ENCODE data around the gene C2orf42. TPM values are rescaled to one million over a fixed set of nuclear protein-coding genes. Genes with fewer than 3 reads are reported as not detected.
"Not testable (repeated sequence)": the region's sequence is repeated elsewhere in the genome, so short reads cannot be mapped to it uniquely, and the experiment has no call there.

Gene C2orf42
- total RNA-seq, 2 donors from 2014 or later = 28.0 to 29.3 TPM

GRCh38 chr2:70121627-70122372 is 69.0 kb downstream of the C2orf42 start:
- H3K4me3 Mint-ChIP-seq = peak overlapping the region; percentile 18 to 27
- peaks cover 0 to 7% of the 10 kb centered on the region in 2 donors for H3K36me3 Mint-ChIP-seq (ENCODE audit: insufficient read depth in 2 of 2)
- no peak for DNase-seq
- H3K27me3 Mint-ChIP-seq (ENCODE audit: low read depth) = no peaks in the 10 kb centered on the region
- ATAC-seq (replicated peaks in 1 of 2) = no peak
- H3K4me1 Mint-ChIP-seq (ENCODE audit: low read depth) = peaks cover 74% of the 10 kb centered on the region
- peak overlapping the region; percentile 76 for H3K27ac Mint-ChIP-seq
- H3K9me3 Mint-ChIP-seq = no peaks in the 10 kb centered on the region

DNA sequence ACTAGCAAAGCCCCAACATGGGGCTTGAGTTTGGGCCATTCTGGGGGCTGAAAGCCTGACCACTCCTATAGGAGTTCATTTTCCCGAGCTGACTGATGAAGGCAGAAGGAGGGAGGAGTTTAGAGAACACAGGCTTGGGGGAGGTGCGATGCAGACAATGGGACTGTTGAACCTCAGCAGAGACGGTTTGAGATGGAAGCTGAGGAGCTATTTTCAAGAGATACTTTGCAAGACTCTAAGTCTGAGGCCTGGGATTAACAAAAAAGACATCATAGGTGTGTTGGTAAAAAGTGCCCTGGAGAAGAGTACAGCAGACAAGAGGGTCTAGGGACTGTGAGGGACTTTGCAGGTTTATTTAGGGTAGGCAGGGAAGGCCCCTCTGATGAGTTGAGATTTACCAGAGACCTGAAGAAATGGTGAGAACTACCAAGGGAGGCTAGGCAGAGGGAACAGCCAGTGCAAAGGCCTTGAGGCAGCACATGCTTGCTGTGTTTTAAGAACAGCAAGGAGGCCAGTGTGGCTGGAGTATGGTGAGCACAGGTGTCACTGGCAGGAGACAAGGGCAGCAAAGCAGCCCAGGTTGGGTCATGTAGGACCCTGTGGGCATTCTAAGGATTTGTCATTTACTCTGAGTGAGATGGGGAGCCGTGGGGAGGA is 71.9 kb downstream of the C2orf42 start:
- no peaks in the 10 kb centered on the region for H3K27me3 Mint-ChIP-seq (ENCODE audit: low read depth)
- peaks cover 55% of the 10 kb centered on the region for H3K4me1 Mint-ChIP-seq (ENCODE audit: low read depth)
- H3K9me3 Mint-ChIP-seq = no peaks in the 10 kb centered on the region
- H3K4me3 Mint-ChIP-seq = peak overlapping the region; percentile 5 to 16
- no peak for DNase-seq
- ATAC-seq (replicated peaks in 1 of 2) = no peak
- H3K27ac Mint-ChIP-seq = no peak overlapping the region
- peaks cover 0 to 2% of the 10 kb centered on the region in 2 donors for H3K36me3 Mint-ChIP-seq (ENCODE audit: insufficient read depth in 2 of 2)

DNA sequence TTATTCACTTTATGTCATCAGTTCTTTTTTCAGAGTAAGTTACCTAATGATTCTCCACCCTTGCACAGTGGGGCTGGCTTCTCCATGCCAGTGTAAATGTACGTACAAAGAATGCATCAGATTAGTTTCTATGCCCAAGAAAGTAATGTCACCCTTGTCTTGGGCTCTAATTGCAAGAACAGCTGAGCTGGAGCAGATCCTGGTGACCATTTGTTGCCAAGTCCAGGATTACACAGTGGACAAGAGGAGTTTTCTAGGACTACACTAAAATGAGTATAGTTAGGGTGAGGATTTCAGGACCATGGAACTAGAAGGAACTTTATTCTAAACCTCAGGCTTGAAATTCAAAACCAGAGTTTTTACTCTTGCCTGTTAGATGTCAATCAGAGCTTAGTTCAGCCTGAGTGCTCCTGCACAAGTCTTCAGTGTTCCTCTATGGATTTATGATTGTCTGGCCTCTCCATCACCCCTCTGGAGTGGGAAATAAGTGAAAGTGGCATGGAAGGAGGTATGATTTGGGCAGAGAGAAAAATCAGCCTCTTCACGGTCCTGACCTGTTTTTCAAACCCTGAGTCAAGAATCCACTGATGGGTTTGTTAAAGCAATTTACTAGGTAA is 73.8 kb downstream of the C2orf42 start:
- no peaks in the 10 kb centered on the region for H3K9me3 Mint-ChIP-seq
- ATAC-seq (replicated peaks in 1 of 2) (no peak), DNase-seq (no peak)
- no peak overlapping the region for H3K4me3 Mint-ChIP-seq
- peaks cover 45% of the 10 kb centered on the region for H3K4me1 Mint-ChIP-seq (ENCODE audit: low read depth)
- no peaks in the 10 kb centered on the region for H3K36me3 Mint-ChIP-seq (ENCODE audit: insufficient read depth in 2 of 2)
- no peaks in the 10 kb centered on the region for H3K27me3 Mint-ChIP-seq (ENCODE audit: low read depth)
- H3K27ac Mint-ChIP-seq = no peak overlapping the region

- H3K27ac Mint-ChIP-seq = no peak overlapping the region
- DNase-seq = no peak
- no peaks in the 10 kb centered on the region for H3K36me3 Mint-ChIP-seq (ENCODE audit: insufficient read depth in 2 of 2)
- H3K4me3 Mint-ChIP-seq = peak overlapping the region in 1 of 2 donors; percentile 25
- peak; percentile 46 to 57 for ATAC-seq (replicated peaks in 1 of 2)
- peaks cover 43% of the 10 kb centered on the region for H3K4me1 Mint-ChIP-seq (ENCODE audit: low read depth)
- no peaks in the 10 kb centered on the region for H3K27me3 Mint-ChIP-seq (ENCODE audit: low read depth)
- no peaks in the 10 kb centered on the region for H3K9me3 Mint-ChIP-seq
Measured at GRCh38 chr2:70115646-70116442, 75.0 kb downstream of the C2orf42 start.

GRCh38 chr2:70113359-70114070 is 77.3 kb downstream of the C2orf42 start:
- DNase-seq = no peak
- Mint-ChIP-seq H3K27me3 (ENCODE audit: low read depth) (no peaks in the 10 kb centered on the region), H3K27ac (peak overlapping the region; percentile 21), H3K36me3 (ENCODE audit: insufficient read depth in 2 of 2) (no peaks in the 10 kb centered on the region), H3K4me3 (no peak overlapping the region), H3K9me3 (no peaks in the 10 kb centered on the region), H3K4me1 (ENCODE audit: low read depth) (peaks cover 49% of the 10 kb centered on the region)
- ATAC-seq (replicated peaks in 1 of 2) = no peak

DNA sequence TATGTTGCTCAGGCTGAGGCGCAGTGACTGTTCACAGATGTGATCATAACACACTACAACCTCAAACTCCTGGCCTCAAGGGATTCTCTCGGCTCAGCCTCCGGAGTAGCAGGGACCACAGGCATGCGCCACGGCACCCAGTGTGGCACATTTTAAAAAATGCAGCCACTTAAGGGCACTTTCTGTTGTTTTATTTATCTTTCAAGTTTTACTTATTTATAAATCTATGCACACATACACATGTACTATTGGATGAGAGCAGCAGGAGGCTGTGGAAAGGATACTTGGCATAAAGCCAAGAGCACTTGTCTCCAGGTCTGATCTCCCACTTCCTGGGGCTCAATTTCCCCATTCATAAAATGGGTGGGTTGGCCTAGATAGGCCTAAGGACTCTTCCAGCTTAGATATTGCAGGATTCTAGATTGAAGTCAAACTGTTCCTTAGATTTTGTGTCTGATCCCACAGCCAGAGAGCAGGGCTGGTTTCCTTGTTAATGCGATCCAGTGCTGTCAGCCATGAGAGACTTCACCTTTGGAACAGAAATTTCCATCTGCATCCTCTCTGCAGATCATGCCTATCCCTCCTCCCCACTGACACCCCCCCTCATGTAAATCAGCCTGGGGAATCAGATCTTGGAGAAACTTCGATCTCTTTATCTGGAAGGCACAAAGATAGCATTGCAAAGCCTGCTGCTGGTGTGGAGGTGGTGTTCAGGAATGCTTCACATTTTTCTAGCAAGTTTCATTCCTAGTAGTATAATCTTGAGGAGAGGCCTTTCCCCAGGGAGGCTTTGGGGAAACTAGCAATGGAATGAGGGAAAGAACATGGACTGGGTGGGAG is 78.8 kb downstream of the C2orf42 start:
- Mint-ChIP-seq H3K4me1 (ENCODE audit: low read depth) (peaks cover 60% of the 10 kb centered on the region), H3K27me3 (ENCODE audit: low read depth) (no peaks in the 10 kb centered on the region), H3K9me3 (no peaks in the 10 kb centered on the region), H3K27ac (no peak overlapping the region), H3K4me3 (no peak overlapping the region), H3K36me3 (ENCODE audit: insufficient read depth in 2 of 2) (no peaks in the 10 kb centered on the region)
- no peak for DNase-seq
- ATAC-seq (replicated peaks in 1 of 2) = no peak

- H3K4me3 Mint-ChIP-seq; H3K9me3 Mint-ChIP-seq; H3K27me3 Mint-ChIP-seq (ENCODE audit: low read depth); H3K36me3 Mint-ChIP-seq (ENCODE audit: insufficient read depth in 2 of 2); DNase-seq; H3K27ac Mint-ChIP-seq; ATAC-seq (replicated peaks in 1 of 2): not testable (repeated sequence)
- H3K4me1 Mint-ChIP-seq (ENCODE audit: low read depth) = peaks cover 59% of the 10 kb centered on the region
Measured at GRCh38 chr2:70110397-70110796, 80.4 kb downstream of the C2orf42 start.

DNA sequence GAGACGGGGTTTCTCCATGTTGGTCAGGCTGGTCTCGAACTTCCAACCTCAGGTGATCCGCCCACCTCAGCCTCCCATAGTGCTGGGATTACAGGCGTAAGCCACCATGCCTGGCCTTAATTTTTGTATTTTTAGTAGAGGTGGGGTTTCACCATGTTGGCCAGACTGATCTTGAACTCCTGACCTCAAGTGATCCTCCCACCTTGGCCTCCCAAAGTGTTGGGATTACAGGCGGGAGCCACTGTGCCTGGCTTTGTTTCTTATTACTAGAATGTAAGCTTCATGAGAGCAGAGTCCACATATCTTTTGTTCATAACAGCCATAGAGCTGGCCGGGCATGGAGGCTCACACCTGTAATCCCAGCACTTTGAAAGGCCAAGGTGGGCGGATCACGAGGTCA is 84.7 kb downstream of the C2orf42 start:
- not testable (repeated sequence) for H3K27ac Mint-ChIP-seq; DNase-seq; H3K9me3 Mint-ChIP-seq; H3K4me3 Mint-ChIP-seq; H3K27me3 Mint-ChIP-seq (ENCODE audit: low read depth); ATAC-seq (replicated peaks in 1 of 2); H3K36me3 Mint-ChIP-seq (ENCODE audit: insufficient read depth in 2 of 2)
- peaks cover 68% of the 10 kb centered on the region for H3K4me1 Mint-ChIP-seq (ENCODE audit: low read depth)

DNA sequence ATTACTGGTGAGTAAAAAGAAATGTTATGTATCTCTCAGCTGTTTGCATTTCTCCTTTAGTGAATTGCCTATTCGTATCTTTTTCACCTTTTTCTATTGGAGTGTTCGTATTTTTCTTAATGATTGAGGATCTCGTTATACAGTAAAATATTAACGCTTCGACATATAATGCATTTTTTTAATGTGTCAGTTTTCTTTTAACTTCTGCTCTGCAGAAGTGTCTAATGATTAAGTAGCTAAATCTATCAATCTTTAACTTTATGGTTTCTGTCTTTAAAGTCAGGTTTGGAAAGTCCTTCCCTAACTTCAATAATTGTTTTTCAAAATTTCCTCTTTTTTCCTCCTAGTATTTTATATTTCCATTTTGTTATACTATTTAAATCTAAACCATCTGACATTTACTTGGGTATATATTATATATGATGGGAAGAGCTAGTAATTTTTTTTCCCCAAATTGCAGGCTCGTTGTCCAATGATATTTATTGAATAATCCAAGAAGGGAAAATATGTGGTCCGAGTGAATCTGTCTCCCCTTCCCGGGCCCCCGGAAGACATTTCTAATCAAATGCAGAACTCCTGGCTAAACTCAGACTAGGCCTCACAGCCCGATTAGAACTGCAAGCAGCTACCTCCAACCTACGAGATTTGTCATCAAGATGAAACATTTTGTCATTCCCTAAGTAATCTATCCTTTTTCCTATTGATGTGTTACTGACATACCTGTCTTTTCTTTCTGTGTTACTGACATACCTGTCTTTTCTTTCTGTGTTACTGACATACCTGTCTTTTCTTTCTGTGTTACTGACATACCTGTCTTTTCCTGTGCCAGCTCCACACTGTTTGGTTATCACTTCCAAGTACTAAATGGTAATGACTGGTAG is 86.3 kb downstream of the C2orf42 start:
- H3K27me3 Mint-ChIP-seq (ENCODE audit: low read depth) = no peaks in the 10 kb centered on the region
- peak overlapping the region; percentile 84 to 95 for H3K4me3 Mint-ChIP-seq
- peaks cover 63% of the 10 kb centered on the region for H3K4me1 Mint-ChIP-seq (ENCODE audit: low read depth)
- no peaks in the 10 kb centered on the region for H3K9me3 Mint-ChIP-seq
- no peak for ATAC-seq (replicated peaks in 1 of 2)
- DNase-seq = peak; percentile 64 to 72
- no peaks in the 10 kb centered on the region for H3K36me3 Mint-ChIP-seq (ENCODE audit: insufficient read depth in 2 of 2)
- peak overlapping the region; percentile 100 for H3K27ac Mint-ChIP-seq

DNA sequence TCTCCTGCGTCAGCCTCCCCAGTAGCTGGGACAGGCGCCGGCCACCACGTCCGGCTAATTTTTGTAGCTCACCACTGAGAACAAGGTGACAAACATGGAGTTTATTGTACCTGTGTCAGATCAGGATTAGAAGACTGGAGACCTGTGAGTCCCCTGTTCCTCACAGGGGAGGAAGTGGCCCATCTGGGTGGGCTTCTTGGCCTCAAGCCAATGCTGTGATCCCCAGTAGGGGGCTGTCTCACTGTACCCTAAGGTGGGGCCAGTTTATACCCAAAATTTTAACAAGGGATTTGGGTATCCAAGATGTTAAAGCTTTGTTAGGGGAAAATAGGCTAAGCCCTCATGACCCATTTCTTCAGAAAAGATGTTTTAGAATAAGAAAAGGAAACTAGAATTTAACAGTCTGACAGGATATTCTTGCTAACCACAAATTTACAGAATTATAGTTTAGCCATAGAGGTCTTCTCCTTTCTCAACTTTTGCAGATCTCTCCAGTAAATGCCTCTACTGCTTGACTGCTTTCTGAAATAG is 87.2 kb downstream of the C2orf42 start:
- no peaks in the 10 kb centered on the region for H3K36me3 Mint-ChIP-seq (ENCODE audit: insufficient read depth in 2 of 2)
- DNase-seq = no peak
- peak overlapping the region; percentile 84 to 95 for H3K4me3 Mint-ChIP-seq
- ATAC-seq (replicated peaks in 1 of 2) = peak; percentile 56 to 65
- peak overlapping the region; percentile 100 for H3K27ac Mint-ChIP-seq
- H3K27me3 Mint-ChIP-seq (ENCODE audit: low read depth) = no peaks in the 10 kb centered on the region
- no peaks in the 10 kb centered on the region for H3K9me3 Mint-ChIP-seq
- peaks cover 63% of the 10 kb centered on the region for H3K4me1 Mint-ChIP-seq (ENCODE audit: low read depth)

DNA sequence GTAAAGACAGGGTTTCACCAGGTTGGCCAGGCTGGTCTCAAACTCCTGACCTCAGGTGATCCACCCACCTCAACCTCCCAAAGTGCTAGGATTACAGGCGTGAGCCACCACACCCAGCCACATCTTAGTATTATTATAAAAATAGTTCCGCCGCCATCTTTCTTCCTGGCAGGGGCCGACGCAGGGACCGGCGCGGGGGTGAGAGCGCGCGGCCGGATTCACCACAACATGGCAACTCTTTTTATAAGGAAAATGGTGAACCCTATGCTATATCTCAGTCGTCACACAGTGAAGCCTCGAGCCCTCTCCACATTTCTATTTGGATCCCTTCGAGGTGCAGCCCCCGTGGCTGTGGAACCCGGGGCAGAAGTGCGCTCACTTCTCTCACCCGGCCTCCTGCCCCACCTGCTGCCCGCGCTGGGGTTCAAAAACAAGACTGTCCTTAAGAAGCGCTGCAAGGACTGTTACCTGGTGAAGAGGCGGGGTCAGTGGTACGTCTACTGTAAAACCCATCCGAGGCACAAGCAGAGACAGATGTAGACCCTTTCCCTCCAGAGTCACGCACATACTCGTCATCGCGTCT is 88.4 kb downstream of the C2orf42 start:
- peaks cover 59% of the 10 kb centered on the region for H3K4me1 Mint-ChIP-seq (ENCODE audit: low read depth)
- not testable (repeated sequence) for DNase-seq; H3K9me3 Mint-ChIP-seq; H3K4me3 Mint-ChIP-seq; ATAC-seq (replicated peaks in 1 of 2); H3K27ac Mint-ChIP-seq; H3K27me3 Mint-ChIP-seq (ENCODE audit: low read depth); H3K36me3 Mint-ChIP-seq (ENCODE audit: insufficient read depth in 2 of 2)
